NK-92 (cell line): Measurements from ENCODE around the gene KCNK17.

Experiments used
- DNase-seq: peaks from one replicate; lab custom pipeline; 2025; ENCODE audit not compliant: unreplicated experiment; lab: John Stamatoyannopoulos, UW

KCNK17 gene

DNA sequence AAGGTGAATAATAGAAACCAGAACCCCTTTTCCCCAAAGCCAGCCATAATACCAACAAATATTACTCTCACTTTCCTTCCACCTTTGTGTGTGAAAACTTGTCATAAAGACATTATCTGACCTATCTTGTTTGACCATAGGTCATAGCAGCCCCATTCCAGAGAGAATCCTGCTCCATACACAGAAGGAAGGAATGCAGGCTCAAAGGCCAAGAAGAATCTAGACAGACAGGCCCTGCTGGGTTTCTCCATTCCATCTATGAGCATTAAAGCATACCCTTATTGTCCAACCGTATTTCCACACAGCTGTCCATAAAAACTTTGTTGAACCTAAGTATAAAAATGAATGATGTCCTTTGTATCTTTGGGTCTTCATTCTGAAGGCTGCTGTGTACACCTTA lies 44.3 kb downstream of the KCNK17 start:
- DNase-seq, result no peak

DNA sequence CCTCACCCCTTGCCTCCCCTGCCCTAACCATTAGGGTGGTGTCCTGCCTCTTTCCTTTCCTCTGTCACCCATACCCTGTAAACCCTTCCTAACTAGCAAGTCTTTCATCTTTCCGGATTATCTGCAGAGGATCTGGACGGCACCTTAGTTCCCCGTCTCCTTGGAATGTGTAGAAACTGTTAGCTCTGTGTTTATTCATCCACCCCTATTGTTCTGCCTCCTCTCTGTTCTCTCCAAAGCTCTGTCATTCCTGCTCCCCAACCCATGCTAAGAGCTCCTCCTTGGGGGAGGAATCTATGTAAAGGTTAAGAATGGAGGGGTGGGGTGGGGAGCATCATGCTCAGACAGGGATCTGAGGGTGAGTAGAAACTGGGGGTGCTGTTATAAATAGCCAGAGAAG lies 45.5 kb downstream of the KCNK17 start:
- no peak for DNase-seq

DNA sequence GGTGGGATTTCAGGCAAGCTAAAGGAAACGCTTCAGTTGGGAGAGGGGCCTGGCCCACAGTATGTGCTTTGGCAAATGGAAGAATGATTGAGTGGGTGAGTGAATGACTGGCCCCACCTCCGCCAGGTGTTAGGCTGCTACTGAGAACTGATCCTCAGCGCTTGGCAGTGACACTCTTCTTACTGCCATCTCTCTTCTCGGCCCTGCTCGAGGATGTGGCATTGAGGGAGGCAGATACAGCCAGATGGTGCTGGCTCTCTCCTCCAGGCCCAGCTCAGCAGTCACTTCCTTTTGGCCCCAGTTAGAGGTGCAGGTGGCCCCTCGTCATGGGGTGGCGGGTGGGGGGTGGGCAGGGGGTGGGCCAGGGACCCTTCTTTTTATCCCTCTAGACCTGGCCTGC lies 46.0 kb downstream of the KCNK17 start:
- DNase-seq, result no peak

DNA sequence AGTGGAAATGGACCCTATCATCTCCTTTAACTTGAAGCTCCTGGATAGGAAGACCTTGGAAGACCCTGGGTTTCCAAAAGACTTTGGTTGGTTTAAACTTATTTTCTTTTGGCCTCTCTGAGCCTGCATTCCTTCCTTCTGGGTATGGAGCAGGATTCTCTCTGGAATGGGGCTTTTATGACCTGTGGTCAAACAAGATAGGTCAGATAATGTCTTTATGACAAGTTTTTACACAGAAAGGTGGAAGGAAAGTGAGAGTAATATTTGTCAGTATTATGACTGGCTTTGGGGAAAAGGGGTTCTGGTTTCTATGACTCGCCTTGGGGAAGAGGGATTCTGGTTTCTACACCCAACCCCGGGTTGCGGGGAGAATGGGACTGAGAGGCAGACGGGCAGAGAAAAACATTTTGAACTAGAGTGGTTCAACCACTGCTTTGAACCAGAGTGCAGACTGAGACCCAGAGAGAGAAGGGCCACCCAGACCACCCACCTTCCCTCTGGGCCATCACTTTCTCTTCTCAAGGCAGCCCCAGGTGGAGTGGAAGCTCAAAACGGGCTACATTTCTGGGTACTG lies 47.4 kb downstream of the KCNK17 start:
- no peak for DNase-seq

DNA sequence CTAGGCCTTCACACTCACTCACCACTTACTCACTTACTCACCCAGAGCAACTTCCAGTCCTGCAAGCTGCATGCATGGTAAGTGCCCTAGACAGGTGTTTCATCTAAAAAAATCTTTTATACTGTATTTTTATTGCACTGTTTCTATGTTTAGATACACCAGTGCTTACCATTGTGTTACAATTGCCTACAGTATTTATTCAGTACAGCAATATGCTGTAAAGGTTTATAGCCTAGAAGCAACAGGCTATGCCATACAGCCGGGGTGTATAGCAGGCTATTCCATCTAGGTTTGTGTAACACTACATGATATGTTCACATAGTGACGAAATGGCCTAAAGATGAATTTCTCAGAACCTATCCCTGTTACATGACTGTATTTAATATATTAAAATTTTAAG lies 47.8 kb downstream of the KCNK17 start:
- DNase-seq, result no peak

DNA sequence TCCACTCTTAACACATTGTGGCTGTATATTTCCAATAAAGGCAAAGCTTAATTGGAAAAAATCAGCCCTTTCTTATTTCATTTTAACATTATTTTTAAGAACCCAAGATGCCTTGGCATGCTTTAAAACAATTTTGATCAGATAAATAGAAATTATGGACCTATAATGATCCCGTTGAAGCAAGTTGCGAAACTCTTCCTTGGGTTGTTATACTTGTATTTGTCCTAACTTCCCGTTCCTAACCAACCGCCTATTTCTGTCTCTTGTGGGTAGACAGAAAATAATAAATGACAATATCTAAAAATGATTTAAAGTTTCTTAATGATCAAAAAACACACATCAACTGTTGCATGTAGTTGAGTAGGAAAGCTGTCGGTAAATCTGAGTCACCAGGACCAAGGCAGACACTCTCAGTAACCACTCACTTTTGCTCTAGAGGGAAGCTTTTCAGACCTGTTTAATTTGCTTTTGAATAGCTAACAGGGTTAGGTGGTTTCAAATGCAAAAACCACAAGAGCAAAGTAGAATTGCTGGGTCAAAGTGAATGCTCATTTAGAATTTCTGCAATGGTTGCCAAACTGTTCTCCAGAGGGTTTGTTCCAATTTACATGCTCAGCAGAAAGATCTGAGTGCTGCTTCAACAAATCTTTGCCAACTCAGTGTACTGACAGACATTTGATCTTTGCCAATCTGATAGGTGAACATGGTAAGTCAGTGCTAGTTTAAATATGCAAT lies 50.7 kb downstream of the KCNK17 start:
- DNase-seq, result no peak

DNA sequence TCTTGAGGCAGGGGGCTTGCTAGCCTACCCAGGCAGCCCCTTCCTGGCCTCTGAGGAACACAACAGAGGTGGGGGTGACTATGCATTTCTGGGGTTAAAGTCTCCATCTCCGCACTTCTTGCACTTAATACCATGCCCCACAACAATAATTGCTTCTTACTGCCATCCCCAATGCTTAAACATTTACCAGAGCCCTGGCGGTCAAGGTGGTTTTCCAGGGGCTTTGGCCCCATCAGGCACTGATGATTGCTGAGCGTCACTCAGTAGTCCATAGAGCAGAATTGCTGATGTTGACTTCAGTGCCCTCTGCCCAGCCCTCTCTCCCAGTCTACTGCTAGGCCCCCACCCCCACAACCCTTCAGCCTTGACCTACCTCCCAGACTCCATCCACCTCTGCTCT lies 52.5 kb downstream of the KCNK17 start:
- DNase-seq, result no peak

DNA sequence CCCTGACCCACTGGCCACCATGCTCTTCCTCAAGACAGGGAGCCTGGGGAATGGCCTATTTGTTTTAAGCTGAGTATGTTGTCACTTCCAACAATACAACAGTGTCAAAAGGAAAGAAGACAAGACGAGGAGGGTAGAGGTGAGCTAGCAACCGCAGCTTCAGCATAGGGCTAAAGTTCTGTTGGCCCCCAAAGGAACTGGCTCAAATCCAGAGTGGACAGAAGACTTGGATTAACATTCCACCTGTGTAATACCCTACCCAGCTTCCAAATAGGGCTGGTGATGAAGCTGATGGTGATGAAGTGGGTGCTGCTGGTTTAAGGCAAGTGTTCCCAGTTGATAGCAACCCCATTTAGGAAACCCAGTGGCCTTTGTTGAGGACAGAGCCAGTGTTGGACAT lies 53.3 kb downstream of the KCNK17 start:
- DNase-seq, result no peak

DNA sequence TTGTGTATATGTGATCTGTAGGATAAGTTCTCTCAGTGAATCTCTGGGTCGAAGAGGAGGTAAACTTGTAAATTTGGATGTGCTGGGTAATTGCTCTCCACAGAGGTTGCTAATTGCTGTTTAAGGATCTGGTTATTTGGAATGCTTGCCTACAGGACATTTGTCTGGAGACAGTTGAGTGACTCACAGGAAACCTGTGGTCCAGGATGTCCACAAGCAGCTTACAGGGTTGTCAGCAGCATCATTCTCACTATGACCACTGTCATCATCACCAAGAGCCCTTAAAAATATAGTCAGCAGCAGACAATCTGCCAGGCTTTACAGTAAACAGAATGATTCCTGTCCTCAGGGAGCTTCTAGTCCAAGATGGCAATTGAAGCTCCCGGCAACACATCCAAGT lies 53.8 kb downstream of the KCNK17 start:
- no peak for DNase-seq

DNA sequence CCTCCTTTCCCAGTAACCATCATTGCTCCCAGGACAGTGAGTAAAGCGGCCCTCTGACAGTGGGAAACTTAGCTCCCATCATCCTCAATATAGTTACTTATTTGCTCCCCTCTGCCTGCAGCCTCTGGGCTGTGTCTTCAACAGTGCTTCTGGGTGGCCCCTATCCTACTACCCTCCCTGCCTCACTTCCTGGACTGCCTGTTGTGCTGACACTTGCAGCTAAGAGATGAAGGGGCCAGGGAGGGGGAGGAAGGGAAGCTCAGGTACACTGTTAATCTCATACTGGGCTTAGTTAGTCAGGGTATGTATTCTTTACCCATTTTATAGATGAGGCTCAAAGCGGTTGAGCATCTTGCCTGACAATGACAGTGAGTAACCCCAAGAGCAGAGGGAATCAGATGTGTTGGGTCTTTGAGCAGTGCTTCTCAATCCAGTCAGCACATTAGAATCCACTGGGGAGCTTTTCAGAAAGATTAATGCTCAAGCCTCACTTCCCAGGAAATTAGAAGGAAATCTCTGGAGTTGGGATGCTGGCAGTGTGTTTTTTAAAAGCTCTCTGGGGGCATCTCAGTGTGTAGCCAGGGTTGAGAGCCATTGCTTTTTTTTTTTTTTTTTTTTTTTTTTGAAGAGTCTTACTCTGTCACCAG lies 57.8 kb downstream of the KCNK17 start:
- DNase-seq, result no peak

DNA sequence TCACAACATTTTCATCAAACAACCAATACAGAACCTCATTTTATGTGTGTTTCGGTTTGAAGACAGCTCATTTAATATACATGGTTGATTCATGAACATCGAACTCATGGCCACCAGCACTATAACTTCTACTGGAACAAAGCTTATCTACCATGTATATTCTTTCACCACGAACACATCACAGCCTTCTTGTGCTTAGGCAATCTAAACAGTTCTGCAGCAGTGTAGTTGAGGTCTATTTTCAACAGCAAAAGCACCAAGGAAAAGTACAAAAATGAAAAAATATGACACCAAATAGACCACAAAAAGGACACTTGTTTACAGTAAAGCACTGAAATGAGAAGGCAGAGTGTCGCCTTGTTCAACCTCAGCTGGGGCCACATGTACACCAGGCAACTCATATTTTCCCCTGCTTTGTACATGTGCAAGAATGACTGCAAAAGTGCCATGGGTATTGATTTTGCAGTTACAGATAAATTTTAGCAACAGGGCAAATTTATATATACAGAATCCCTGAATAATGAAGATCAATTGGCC lies 59.2 kb downstream of the KCNK17 start:
- no peak for DNase-seq

DNA sequence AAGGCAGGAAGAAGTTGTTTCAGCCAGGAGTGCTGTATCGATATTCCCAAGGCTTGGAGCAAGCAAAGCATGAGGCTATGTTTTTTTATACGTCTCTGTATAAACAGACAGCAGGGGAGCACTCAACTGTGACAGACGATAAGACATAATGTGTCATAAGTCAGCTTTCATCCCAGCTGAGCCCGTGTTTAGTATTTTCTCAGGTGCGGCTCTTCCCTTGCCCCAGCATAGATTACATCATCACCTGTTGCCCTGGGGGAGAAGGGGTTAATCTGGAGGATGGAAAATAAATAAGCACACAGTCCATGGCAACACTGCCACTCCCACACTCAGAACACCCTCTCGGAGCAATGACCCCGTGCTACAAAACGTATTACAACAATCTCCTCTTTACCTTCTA lies 62.8 kb downstream of the KCNK17 start:
- no peak for DNase-seq

DNA sequence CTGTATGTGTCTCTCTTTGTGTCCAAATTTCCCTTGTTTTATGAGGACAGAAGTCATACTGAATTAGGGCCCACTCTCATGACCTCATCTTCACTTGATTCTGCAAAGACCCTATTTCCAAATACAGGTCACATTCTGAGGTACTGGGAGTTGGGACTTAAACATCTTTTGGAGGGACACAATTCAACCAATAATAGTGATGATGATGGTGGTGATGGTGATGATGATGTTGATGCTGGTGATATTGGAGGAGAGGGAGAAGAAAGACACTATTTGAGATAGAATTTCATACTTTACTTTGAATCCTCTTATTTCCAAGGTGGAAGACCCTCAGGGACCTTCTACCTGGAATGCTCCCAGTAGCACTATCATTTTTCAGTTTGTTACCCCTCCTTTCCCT lies 63.7 kb downstream of the KCNK17 start:
- DNase-seq, result no peak

DNA sequence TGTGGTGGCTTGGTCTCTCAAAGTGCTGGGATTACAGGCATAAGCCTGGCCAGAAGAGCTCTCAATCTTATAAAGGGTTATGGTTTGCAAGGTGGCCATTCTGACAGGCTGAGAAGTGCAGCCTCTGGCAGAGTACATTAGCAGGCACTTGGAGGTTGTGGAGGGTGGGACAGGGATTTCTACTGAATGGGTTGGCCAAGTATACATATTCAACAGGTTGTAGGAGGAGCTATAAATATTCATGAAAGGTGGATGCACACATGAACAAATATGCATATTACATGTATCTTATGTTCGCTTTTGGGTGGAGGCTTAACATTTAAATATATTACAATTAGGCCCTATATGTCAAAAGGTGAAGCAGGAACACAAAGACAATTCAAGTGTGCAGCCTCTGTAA lies 64.9 kb downstream of the KCNK17 start:
- DNase-seq, result no peak
